OCI-LY3 (cell line): Measurements from ENCODE around the gene GDI1.

ENCODE experiments used
- H2AFZ ChIP-seq: fragments of 200-600, 300-600 bp; shearing (Covaris generic); 2 replicates; pipeline ENCODE4 v1.6.0; 2014; ENCODE audit warnings: antibody characterized with exemption, low read depth, low read length
- H3K27ac ChIP-seq: fragments of 200-600, 300-600 bp; sonication (generic); 2 replicates; pipeline ENCODE4 v1.5.1; 2014; ENCODE audit warnings: mild to moderate bottlenecking, low read length, moderate library complexity, mixed read lengths
- H3K27me3 ChIP-seq: fragments of 200-600, 300-600 bp; sonication (generic); 2 replicates; pipeline ENCODE4 v1.6.1; 2014; ENCODE audit warnings: low read depth, low read length, mixed read lengths
- H3K36me3 ChIP-seq: fragments of 200-600, 300-600 bp; sonication (generic); replicated peaks from 2 replicates; pipeline ENCODE3; 2014; ENCODE audit warnings: low read depth, low read length, mixed read lengths
- H3K4me1 ChIP-seq: fragments of 300-600, 200-600 bp; sonication (generic); 2 replicates; pipeline ENCODE4 v1.6.1; 2014; ENCODE audit warnings: low read length, mixed read lengths
- H3K4me2 ChIP-seq: fragments of 200-600, 300-600 bp; sonication (generic); 2 replicates; pipeline ENCODE4 v1.6.1; 2014; ENCODE audit warnings: low read length, mixed read lengths
- H3K4me3 ChIP-seq: fragments of 300-600, 200-600 bp; sonication (generic); 2 replicates; pipeline ENCODE4 v1.5.1; 2014; ENCODE audit warnings: antibody characterized with exemption, mild to moderate bottlenecking, low read length, moderate library complexity
- H3K79me2 ChIP-seq: fragments of 300-600, 200-600 bp; shearing (Covaris generic); 2 replicates; pipeline ENCODE4 v1.6.1; 2014; ENCODE audit warnings: mild to moderate bottlenecking, low read length, mixed read lengths
- H3K9ac ChIP-seq: fragments of 300-600, 200-600 bp; shearing (Covaris generic); 2 replicates; pipeline ENCODE4 v1.6.0; 2014; ENCODE audit warnings: mild to moderate bottlenecking, low read length, moderate library complexity
- H3K9me3 ChIP-seq: fragments of 200-600, 300-600 bp; shearing (Covaris generic); 2 replicates; pipeline ENCODE4 v1.6.1; 2014; ENCODE audit warnings: low read length, mixed read lengths; ENCODE audit not compliant: insufficient read depth
- H4K20me1 ChIP-seq: fragments of 200-600, 300-600 bp; sonication (generic); 2 replicates; pipeline ENCODE4 v1.6.1; 2016; ENCODE audit warnings: low read length, mixed read lengths; ENCODE audit not compliant: insufficient read depth
- EZH2phosphoT487 ChIP-seq: fragments of 200-600 bp; shearing (Covaris generic); IDR thresholded peaks from 2 replicates; pipeline ENCODE4 v1.6.1; 2018; ENCODE audit warnings: antibody characterized with exemption, mixed run types, low read depth
- TF ChIP-seq, protein P1 (sequence below): fragments of 200-600, 300-600 bp; sonication (generic); IDR thresholded peaks from 2 replicates; pipeline ENCODE4 v1.5.1; 2014; ENCODE audit warnings: antibody characterized with exemption, low read length, low read depth

GDI1 gene

DNA sequence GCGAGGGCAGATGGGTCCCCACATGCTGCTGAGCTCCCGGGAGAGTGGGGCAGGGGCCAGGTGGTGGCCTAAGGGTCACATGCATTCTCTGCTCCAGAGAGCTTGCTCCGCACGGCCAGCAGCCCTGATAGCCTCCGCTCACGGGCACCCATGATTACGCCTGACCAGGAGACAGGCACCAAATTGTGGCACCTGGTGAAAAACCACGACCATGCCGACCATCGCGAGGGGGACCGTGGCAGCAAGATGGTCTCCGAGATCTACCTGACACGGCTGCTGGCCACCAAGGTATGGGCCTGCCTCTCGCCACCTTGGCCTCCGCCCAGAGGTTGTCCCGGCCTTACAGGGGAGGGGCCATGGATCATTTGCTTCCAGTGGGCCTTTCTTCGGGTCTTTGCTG, 32.9 kb downstream of the GDI1 start:
- Histone ChIP-seq H3K4me2 (no peak overlapping the region), H2AFZ (no peak overlapping the region), H3K79me2 (no peaks in the 10 kb centered on the region), H3K9ac (no peak overlapping the region), H3K4me3 (no peak overlapping the region), H3K27ac (no peak overlapping the region), H3K36me3 (no peaks in the 10 kb centered on the region), H4K20me1 (no peaks in the 10 kb centered on the region), H3K4me1 (no peaks in the 10 kb centered on the region), H3K27me3 (no peaks in the 10 kb centered on the region), H3K9me3 (no peaks in the 10 kb centered on the region)
- TF ChIP-seq, protein P1, sequence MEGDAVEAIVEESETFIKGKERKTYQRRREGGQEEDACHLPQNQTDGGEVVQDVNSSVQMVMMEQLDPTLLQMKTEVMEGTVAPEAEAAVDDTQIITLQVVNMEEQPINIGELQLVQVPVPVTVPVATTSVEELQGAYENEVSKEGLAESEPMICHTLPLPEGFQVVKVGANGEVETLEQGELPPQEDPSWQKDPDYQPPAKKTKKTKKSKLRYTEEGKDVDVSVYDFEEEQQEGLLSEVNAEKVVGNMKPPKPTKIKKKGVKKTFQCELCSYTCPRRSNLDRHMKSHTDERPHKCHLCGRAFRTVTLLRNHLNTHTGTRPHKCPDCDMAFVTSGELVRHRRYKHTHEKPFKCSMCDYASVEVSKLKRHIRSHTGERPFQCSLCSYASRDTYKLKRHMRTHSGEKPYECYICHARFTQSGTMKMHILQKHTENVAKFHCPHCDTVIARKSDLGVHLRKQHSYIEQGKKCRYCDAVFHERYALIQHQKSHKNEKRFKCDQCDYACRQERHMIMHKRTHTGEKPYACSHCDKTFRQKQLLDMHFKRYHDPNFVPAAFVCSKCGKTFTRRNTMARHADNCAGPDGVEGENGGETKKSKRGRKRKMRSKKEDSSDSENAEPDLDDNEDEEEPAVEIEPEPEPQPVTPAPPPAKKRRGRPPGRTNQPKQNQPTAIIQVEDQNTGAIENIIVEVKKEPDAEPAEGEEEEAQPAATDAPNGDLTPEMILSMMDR: no peak
- no peak for TF ChIP-seq EZH2phosphoT487

DNA sequence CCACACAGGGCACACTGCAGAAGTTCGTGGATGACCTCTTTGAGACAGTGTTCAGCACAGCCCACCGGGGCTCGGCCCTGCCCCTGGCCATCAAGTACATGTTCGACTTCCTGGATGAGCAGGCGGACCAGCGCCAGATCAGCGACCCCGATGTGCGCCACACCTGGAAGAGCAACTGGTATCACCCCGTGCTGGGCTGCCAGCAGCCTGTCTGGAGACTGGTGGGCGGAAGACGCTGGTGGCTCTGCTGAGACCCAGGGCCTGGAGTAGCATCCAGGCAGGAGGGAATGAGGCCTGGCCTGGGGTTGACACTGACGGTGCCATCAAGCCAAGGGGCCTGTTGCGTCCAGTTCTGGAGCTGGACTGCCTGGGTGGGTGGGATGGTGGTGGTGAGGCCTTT, 33.5 kb downstream of the GDI1 start:
- Histone ChIP-seq H3K9ac (no peak overlapping the region), H3K27ac (no peak overlapping the region), H3K9me3 (no peaks in the 10 kb centered on the region), H3K4me2 (no peak overlapping the region), H3K36me3 (no peaks in the 10 kb centered on the region), H3K79me2 (no peaks in the 10 kb centered on the region), H4K20me1 (no peaks in the 10 kb centered on the region), H3K4me3 (no peak overlapping the region), H3K27me3 (no peaks in the 10 kb centered on the region), H3K4me1 (peaks cover under 1% of the 10 kb centered on the region; the same call in 1 of the 2 replicates), H2AFZ (no peak overlapping the region)
- TF ChIP-seq, protein P1: no peak
- TF ChIP-seq EZH2phosphoT487: no peak

DNA sequence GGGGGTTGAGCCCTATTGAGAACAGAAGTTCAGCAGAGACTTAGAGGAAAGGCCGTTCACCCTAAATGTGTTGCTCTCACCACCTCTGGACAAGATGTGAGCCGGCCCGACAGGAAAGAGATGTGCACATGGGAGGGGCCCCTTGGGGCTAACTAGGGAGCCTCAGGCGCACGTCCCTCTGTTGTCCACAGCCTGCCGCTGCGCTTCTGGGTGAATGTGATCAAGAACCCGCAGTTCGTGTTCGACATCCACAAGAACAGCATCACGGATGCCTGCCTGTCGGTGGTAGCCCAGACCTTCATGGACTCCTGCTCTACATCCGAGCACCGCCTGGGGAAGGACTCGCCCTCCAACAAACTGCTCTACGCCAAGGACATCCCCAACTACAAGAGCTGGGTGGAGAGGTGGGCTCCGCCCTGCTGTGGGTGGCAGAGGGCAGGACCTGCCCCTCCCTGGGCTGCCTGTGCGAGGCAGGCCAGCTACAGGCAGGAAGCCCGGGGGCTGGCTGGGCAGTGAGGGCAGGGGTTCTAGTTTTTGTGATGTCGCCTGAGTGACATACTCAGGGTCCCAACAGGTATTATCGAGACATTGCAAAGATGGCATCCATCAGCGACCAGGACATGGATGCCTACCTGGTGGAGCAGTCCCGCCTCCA, 34.1 kb downstream of the GDI1 start:
- Histone ChIP-seq H3K79me2 (no peaks in the 10 kb centered on the region), H3K4me2 (no peak overlapping the region), H3K4me1 (peaks cover 3% of the 10 kb centered on the region; the same call in 1 of the 2 replicates), H3K27ac (no peak overlapping the region), H3K9ac (no peak overlapping the region), H3K36me3 (no peaks in the 10 kb centered on the region), H3K4me3 (no peak overlapping the region), H3K27me3 (no peaks in the 10 kb centered on the region), H3K9me3 (no peaks in the 10 kb centered on the region), H2AFZ (no peak overlapping the region), H4K20me1 (no peaks in the 10 kb centered on the region)
- TF ChIP-seq, protein P1: no peak

DNA sequence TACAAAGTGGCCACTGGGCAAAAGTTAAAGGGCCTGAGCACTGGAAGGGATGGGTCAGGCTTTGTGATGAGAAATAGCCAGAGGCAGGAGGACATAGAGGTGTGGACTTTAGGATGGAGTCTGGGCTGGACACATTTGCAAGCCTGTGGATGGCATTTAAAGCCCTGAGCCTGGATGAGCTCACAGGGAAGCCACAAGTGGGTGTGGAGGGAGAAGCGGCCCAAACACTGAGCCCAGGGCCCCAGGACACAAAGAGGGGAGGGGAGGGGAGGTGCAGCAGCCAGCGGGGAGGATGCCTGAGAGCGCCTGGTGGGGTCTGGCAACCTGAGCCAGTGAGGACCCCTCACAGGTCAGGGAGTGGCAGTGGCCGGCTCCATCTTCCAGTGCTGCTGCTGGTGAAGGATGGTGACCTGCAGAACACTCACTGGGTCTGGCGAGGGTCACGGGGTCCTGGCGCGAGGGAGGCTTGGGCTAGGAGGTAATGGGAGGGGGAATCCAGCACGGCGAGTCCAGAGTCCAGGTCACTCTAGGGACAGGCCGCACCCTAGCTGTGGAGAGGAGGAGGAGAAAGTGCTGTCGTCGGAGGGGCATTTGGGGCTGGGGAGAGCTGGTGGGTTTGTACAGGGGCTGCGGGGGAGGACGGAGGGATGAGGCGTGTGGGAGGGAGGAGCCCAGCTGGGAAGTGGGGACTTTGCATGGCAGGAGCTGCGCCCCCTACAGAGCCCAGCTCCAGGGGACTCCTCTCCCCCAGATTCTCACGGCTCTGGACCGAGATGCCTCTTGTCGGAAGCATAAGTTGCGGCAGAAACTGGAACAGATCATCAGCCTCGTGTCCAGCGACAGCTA, 35.1 kb downstream of the GDI1 start:
- no peaks in the 10 kb centered on the region for H3K9me3 ChIP-seq
- no peaks in the 10 kb centered on the region for H4K20me1 ChIP-seq
- H3K4me3 ChIP-seq: no peak overlapping the region
- H3K79me2 ChIP-seq: no peaks in the 10 kb centered on the region
- H3K4me2 ChIP-seq: no peak overlapping the region
- H3K36me3 ChIP-seq: no peaks in the 10 kb centered on the region
- H3K4me1 ChIP-seq: peaks cover 3% of the 10 kb centered on the region; the same call in 1 of the 2 replicates
- H3K27me3 ChIP-seq: no peaks in the 10 kb centered on the region
- H2AFZ ChIP-seq: no peak overlapping the region
- TF ChIP-seq, protein P1: no peak
- no peak for TF ChIP-seq EZH2phosphoT487
- H3K9ac ChIP-seq: no peak overlapping the region
- H3K27ac ChIP-seq: no peak overlapping the region
